CD4-positive, alpha-beta T cell treated with Interleukin-6 at 100 ng/mL for 8 hours (primary cell): ENCODE data around the gene RYR1.
A peak's percentile ranks its signal among the peaks of the same experiment; 100 is the strongest.
"Not testable (repeated sequence)": the region's sequence is repeated elsewhere in the genome, so short reads cannot be mapped to it uniquely, and the experiment has no call there.

Experiments used
- DNase-seq: peaks from one replicate; pipeline ENCODE4 v3.0.0-alpha.2; 2020; ENCODE audit warnings: mixed read lengths, low spot score

RYR1 gene

DNA sequence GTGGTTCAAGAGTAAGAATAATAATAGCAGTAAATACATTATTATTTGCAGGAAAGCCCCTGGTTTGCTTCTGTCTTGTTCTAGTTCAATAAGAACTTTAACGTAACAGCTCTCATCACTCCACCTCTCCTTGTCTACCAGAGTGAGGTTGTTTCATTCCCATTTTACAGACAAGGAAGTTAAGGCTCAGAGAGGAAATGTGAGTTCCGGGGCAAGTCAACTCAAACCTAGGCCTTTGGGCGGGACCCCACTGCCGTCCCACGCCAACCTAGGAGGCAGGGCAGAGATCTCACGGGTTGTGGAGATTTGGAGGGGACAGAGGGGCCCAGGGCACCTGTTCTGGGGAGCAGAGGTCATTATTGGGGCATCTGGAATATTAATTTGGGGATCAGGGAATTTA, 182.8 kb downstream of the RYR1 start:
- DNase-seq: no peak

DNA sequence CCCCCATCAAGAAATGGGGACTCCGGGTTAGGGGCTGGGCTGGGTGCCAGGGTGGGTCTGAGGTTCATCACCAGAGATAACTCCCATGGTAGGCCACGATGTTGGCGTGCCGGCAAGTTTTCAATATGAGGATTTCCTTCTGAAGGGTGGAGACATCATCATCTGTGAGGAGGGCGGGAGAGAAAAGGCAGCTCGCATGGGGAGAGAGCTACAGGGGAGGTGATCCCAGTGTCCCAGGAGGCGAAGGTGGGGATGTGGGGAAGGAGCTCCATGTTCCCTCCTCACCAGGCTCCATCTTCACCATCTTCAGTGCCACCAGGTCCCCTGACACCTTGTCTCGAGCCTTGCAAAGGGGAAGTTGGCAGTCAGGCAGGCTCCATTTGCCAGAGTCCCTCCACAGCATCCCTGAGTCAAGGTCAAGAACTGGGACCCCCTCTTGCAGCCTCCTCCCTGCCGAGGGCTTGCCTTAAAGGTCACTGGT, 183.8 kb downstream of the RYR1 start:
- DNase-seq: peak; percentile 14

DNA sequence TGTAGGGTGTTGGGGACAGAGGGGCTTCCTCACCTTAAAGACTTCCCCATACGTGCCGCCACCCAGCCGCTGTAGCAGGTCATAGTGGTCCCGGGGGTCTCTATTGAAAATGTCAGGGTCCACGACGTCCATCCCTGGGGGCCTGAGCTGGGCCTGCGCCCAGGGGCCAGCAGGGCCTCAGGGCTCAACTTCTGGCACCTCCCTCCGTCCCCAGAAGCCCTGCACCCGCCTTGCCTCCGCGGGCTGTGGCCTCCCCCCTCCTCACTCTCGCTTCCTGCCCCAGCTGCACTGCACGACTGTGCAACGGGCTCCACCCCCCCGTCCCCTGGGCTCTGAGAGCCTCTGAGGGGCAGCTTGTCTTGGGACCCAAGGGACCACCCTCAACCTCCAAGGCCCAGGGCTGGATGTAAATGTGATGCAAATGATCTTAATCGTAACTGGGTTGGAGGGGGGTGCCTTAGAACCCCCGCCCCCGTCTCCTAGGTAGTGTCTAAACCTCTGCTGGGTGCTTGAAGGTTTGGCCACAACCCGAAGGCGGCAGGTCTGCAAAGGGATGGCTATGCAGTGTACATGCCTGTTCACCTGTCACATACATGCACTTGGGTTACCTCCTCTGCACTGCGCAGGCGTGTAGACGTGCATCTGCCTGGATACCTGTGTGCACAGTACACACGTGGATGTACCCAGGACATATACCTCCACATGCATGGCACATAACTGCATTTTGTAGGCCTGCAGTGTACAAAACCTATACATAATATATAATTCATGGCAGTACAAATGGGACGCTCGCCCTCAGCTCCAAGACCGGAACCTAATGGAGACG, 184.5 kb downstream of the RYR1 start, which contains the start of gene MAP4K1:
TSS of gene MAP4K1 (minus strand) at position 190 of the 826 bp plus-strand sequence. CDS start at position 132, 58 bp downstream.
- DNase-seq: peak; percentile 78

DNA sequence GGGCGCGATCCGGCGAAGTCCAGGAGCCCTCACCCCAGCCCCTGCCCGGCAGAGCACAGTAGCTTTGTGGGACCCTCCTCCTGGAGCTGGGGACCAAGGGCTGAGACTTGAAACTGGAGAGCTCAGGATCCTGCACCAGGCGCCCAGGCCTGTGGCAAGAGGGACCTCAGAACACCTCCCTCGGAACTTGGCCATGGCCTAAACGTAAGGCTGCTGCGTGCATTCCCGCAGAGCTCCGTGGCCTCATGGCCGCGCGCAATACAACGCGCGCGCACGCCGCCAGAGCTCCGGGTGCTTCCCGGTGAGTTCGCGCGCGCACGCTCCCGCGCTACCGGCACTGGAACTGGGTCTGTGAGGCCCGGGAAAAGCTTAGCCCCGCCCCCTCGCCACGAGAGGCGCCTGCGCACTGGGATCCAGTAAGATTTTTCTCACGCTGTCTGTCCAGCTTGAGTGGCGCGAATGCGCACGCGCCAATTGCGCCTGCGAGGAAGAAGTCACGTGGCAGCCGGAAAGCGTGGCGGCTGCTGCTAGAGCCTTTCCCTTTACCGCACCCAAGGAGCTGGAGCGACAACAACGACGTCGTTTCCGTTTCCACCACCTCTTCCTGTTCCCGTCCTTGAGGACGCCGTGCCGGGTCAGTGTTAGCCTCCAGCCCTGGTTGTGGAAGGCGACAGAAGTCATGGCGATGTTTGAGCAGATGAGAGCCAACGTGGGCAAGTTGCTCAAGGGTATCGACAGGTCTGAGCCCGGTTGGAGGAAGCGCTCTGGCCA, 185.3 kb downstream of the RYR1 start, which contains the start of gene EIF3K:
TSS of gene EIF3K (plus strand) at position 599 of the 771 bp plus-strand sequence. CDS start at position 680, 81 bp downstream.
- peak; percentile 98 for DNase-seq

DNA sequence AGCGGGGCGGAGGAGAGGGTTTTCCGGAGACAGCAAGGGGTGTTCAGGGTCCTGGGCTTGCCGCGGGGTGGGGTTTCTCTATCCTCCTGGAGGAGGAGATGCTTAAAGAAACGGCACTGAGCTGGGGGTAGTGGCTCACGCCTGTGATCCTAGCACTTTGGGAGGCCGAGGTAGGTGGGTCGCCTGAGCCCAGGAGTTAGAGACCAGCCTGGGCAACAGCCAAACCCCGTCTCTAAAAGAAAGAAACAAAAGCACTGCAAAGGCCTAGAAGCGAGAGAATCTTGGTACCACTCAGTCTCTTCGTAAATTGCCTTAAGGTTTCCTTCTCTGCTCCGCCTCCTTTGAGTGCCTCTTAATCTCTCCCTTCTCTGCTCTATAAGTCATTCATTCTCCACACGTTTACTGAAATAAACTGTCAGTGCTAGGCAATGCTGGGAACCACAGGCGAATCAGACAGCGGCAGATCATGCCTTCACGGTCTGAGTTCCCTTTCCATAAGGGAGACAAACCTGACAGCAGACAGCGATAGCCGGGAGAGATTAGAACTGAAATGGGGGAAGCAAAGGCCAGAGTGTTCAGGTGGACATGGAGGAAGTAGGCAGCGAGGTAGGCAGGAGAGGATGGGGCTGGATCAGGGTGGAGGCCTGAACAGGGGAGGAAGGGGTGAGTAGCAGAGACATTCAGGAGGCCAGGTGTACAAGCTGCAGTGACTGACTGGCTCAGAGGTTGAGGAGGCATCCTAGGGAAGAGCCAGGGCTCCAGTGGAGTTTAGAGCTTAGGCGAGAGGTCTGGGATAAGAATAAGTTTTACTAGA, 186.1 kb downstream of the RYR1 start:
- no peak for DNase-seq

DNA sequence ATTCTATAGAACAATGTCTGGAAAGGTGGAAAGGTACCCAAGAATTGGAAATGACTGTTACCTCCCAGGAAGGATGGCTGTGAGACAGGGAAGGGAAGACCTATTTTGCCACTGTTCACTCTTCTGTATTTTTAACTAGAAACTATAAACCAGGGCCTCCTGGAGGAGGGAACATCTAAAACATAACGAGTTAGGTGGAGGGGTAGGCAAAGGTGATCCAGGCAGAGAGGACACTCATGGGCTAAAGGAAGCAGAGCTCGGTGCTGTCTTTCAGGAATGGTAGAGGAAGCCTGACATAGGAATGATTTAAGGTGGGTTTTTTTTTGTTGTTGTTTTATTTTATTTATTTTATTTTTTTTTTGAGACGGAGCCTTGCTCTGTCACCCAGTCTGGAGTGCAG, 191.3 kb downstream of the RYR1 start:
- DNase-seq: no peak

DNA sequence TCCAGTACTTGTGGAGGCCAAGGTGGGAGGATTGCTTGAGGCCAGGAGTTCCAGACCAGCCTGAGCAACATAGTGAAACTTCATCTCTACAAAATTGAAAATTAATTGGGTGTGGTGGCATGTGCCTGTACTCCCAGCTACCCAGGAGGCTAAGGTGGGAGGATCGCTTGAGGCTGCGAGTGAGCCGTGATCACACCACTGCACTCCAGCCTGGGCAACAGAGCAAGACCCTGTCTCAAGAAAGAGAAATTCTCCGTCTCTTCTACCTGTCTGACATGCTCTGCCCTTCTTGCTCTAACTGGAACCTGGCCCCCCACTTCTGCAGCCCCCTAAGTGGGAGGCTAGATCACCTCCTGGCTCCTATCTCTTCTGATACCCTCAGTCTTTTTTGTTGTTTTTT, 192.9 kb downstream of the RYR1 start:
- DNase-seq: no peak

DNA sequence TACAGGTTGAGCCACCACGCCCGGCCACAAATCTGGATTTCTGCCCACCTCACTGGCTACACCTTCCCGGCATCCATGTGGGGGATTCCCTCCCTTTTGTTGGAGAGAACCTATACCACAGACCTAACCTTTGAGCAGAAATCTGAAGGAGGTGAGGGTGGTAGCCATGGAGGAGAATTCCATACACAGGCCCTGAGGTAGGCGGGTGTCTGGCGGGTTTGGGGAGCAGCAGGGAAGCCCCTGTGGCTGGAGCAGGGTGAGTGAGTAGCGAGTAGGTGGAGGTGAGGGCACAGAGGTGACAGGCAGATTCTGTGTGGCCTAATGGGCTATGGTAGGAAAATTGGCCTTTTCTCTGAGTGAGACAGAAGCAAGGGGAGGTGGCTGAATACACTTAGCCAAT, 196.1 kb downstream of the RYR1 start:
- no peak for DNase-seq

DNA sequence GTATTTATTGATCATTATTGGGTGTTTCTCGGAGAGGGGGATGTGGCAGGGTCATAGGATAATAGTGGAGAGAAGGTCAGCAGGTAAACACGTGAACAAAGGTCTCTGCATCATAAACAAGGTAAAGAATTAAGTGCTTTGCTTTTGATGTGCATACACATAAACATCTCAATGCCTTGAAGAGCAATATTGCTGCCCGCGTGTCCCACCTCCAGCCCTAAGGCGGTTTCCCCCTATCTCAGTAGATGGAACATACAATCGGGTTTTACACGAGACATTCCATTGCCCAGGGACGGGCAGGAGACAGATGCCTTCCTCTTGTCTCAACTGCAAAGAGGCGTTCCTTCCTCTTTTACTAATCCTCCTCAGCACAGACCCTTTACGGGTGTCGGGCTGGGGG, 197.8 kb downstream of the RYR1 start:
- not testable (repeated sequence) for DNase-seq

DNA sequence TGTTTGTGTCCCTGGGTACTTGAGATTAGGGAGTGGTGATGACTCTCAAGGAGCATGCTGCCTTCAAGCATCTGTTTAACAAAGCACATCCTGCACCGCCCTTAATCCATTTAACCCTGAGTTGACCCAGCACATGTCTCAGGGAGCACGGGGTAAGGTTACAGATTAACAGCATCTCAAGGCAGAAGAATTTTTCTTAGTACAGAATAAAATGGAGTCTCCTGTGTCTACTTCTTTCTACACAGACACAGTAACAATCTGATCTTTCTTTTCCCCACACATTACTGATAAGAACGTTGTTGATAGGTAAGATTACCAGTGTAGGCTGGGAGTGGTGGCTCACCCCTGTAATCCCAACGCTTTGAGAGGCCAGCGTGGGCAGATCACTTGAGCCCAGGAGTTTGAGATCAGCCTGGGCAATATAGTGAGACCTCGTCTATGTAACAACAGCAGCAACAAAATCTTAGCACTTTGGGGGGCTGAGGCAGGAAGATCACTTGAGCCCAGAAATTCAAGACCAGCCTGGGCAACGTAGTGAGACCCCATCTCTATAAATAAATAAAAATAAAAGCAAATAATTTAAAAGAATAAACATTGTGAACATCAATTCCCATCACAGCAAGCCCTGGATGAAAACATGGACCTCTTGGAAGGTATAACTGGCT, 198.5 kb downstream of the RYR1 start:
- not testable (repeated sequence) for DNase-seq

DNA sequence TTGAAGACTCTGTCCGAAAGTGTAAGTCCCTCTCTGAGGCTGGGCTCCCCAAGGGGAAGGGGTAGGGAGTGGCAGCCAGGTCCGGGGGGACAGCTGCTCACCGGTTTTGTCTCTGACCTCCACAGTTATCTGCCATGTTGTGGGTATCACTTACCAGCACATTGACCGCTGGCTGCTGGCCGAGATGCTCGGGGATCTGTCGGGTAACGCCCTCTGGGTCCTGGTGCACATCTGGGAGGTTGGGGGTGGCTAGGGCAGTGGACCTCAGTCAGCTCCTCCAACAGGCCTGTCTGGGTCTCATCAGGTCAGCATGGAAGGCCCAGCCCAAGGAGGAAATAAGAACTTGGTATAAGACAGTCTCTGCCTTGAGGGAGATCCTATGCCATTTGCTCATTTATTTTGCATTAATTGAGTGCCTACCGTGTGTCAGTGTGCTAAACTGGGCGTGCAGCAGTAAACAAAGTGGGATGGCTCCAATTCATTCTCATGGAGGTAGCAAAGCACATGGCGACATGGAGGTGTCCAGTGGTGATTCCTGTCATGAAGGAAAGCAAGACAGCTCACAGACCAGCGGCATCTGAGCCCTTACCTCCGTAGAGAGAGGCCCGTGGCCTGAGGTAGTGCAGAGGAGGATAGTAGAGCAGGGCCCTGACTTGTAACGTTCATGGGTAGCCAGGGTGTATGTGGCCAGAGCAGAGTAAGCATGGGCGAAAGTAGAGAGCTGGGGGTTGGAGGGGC, 199.2 kb downstream of the RYR1 start:
- no peak for DNase-seq

DNA sequence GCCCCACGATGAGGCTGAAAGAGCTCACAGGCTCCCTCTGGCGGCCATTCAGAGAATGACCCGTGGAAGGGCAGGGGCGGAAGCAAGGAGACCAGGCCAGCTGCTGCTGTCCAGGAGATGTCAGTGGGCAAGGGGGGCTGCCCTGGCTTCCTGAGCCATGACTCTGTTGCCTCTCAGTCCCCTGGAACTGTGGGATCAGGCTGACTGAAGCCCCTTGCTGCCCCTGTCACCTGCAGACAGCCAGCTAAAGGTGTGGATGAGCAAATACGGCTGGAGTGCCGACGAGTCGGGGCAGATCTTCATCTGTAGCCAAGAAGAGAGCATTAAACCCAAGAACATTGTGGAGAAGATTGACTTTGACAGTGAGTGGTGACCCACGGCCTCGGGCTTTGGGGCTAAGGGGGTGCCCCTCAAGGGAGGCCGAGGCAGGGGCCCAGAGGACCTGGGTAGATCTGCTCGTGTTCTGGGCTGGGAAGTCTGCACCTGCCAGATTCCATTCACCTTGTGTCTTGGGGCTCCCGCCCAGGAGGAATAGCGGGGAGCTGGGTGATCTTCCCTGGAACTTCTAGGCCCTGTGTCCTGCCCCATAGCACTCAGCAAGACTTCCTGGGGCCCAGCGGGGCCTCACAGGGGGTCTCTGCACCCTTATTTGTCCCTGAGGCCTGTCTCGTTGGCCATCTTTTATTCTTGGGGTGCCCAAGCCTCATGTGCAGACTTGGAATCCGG, 201.4 kb downstream of the RYR1 start:
- DNase-seq: peak; percentile 66

DNA sequence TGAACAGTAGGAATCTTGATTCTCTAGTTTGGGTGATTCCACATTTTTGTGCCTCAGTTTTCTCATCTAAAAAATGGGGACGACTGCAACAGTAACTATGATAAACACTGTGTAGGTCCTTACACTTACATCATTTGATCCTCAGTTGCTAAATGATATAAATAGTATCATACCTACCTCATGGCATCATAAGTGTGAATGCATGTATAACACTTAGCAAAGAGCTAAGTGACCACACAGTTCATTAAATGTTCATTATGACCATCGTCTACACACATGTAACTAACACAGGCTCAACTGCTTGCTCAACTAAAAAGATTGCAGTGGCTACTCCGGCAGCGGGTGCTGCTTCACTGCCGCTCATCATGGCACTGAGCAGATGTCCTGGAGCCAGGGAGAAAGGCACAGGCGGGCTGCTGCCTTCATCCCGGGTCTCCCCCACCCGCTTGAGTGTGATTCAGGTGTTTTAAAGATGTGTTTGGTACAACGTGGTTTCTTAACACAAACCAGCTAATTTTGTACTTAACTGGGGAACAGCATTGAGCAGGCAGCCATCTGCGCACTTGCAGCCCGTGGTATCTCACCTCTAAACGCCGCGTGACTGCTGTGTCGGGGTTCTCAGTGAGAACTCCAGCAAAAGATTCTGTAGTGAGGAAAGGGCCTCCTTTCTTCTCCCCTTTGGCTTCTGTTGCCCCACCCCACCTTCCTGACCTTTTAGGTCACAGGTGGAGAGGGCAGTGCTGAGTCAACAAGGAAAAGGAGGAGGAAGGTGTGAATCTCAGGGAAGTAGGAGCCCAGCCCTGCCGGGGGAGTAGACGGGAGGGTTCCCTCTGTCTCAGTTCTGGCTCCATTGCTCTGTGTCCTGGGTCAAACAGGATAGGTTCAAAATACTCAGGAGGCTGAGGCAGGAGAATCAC, 202.2 kb downstream of the RYR1 start:
- no peak for DNase-seq
